Common myeloid progenitor, CD34-positive (primary cell): Measurements from ENCODE around the gene MAGI1.

ENCODE experiments used
- CTCF ChIA-PET: fragments of 350-600 bp; sonication (Branson Sonifier 250); formaldehyde crosslinking; loops from one replicate; lab custom pipeline; 2021; ENCODE audit warnings: antibody characterized with exemption; lab: Charles Lee
- POLR2A ChIA-PET: fragments of 350-600 bp; sonication (Branson Sonifier 250); formaldehyde crosslinking; loops from one replicate; lab custom pipeline; 2021; ENCODE audit warnings: antibody characterized with exemption; lab: Charles Lee
- DNase-seq, 3 donors: peaks; one replicate each; pipeline versions ENCODE4 v3.0.0 to v3.0.0-alpha.2; 2013
- H3K27ac ChIP-seq, 2 experiments: 1 replicate in 1 of 2; 2 replicates in 1 of 2; pipeline ENCODE4 v1.7.0; 2013; ENCODE audit warnings: inconsistent platforms in 2 of 2, low read length in 2 of 2, mild to moderate bottlenecking in 2 of 2, low read depth in 1 of 2, moderate library complexity in 1 of 2; ENCODE audit not compliant: severe bottlenecking in 2 of 2, insufficient read depth in 1 of 2, poor library complexity in 1 of 2
- H3K27me3 ChIP-seq, 5 experiments: replicated peaks in 2 of 5; 1 replicate in 3 of 5; 2 replicates in 2 of 5; pipeline versions ENCODE4 v1.6.1 to v1.7.0; 2013; ENCODE audit warnings: low read length in 4 of 5, mild to moderate bottlenecking in 2 of 5, moderate library complexity in 2 of 5, inconsistent platforms in 1 of 5; ENCODE audit not compliant: insufficient read depth in 5 of 5, control insufficient read depth in 4 of 5
- H3K36me3 ChIP-seq, 4 experiments: 1 replicate in 2 of 4; 2 replicates in 2 of 4; pipeline versions ENCODE4 v1.6.1 to v1.7.0; 2013; ENCODE audit warnings: low read length in 3 of 4, control low read depth in 1 of 4, mild to moderate bottlenecking in 1 of 4; ENCODE audit not compliant: control insufficient read depth in 4 of 4, insufficient read depth in 4 of 4
- H3K4me1 ChIP-seq, 4 experiments: 1 replicate in 3 of 4; 2 replicates in 1 of 4; pipeline versions ENCODE4 v1.6.1 to v1.7.1; 2013; ENCODE audit warnings: low read length in 3 of 4, mild to moderate bottlenecking in 3 of 4, control low read depth in 1 of 4, inconsistent platforms in 1 of 4, moderate library complexity in 1 of 4; ENCODE audit not compliant: control insufficient read depth in 4 of 4, insufficient read depth in 4 of 4; ENCODE audit errors: control extremely low read depth in 1 of 4
- H3K4me3 ChIP-seq, 7 experiments: 1 replicate in 4 of 7; 2 replicates in 3 of 7; pipeline versions ENCODE4 v1.5.1 to v1.7.0; 2013; ENCODE audit warnings: mild to moderate bottlenecking in 7 of 7, low read length in 6 of 7, moderate library complexity in 6 of 7, inconsistent platforms in 2 of 7, low read depth in 2 of 7, control low read depth in 1 of 7; ENCODE audit not compliant: insufficient read depth in 4 of 7, control insufficient read depth in 1 of 7; ENCODE audit errors: extremely low read depth in 1 of 7
- H3K9me3 ChIP-seq, 5 experiments: 1 replicate in 4 of 5; 2 replicates in 1 of 5; pipeline versions ENCODE4 v1.6.1 to v1.7.1; 2013; ENCODE audit warnings: low read length in 4 of 5, mild to moderate bottlenecking in 2 of 5, inconsistent platforms in 1 of 5, low read depth in 1 of 5, moderate library complexity in 1 of 5; ENCODE audit not compliant: control insufficient read depth in 4 of 5, insufficient read depth in 2 of 5; ENCODE audit errors: control extremely low read depth in 1 of 5
- WGBS: methylation state at CpG from one replicate; pipeline ENCODE4 v1.1.5; 2013; ENCODE audit not compliant: insufficient coverage; 5-methylcytosine and 5-hydroxymethylcytosine counted together

MAGI1 gene

GRCh38 chr3:65767551-65767950, 271.2 kb downstream of the MAGI1 start:
- no peaks in the 10 kb centered on the region for H3K4me1 ChIP-seq
- no peak overlapping the region for H3K4me3 ChIP-seq
- no peaks in the 10 kb centered on the region for H3K36me3 ChIP-seq
- POLR2A ChIA-PET, result no interaction called here
- H3K27ac ChIP-seq, result no peak overlapping the region
- no peaks in the 10 kb centered on the region for H3K9me3 ChIP-seq
- H3K27me3 ChIP-seq, result no peaks in the 10 kb centered on the region
- WGBS, result 100% methylated on average over 1 of the region's 1 CpG
- DNase-seq, result no peak
- CTCF ChIA-PET, result no interaction called here

GRCh38 chr3:65762235-65762580, 276.5 kb downstream of the MAGI1 start:
- WGBS, result 87% methylated on average over 3 of the region's 4 CpGs
- H3K4me1 ChIP-seq, result peaks cover 0 to 2% (median 0%) of the 10 kb centered on the region in 4 experiments
- DNase-seq, result no peak
- POLR2A ChIA-PET, result no interaction called here
- H3K27ac ChIP-seq, result no peak overlapping the region
- CTCF ChIA-PET, result no interaction called here
- no peaks in the 10 kb centered on the region for H3K36me3 ChIP-seq
- H3K27me3 ChIP-seq, result no peaks in the 10 kb centered on the region
- no peak overlapping the region for H3K4me3 ChIP-seq
- no peaks in the 10 kb centered on the region for H3K9me3 ChIP-seq

- ChIA-PET CTCF (no interaction called here), POLR2A (no interaction called here)
- Histone ChIP-seq H3K9me3 (no peaks in the 10 kb centered on the region), H3K4me1 (peaks cover 0 to 2% (median 0%) of the 10 kb centered on the region in 4 experiments), H3K36me3 (no peaks in the 10 kb centered on the region), H3K27me3 (no peaks in the 10 kb centered on the region), H3K4me3 (no peak overlapping the region), H3K27ac (no peak overlapping the region)
- no peak for DNase-seq
- WGBS, result 98% methylated on average over 4 of the region's 9 CpGs
Observed at GRCh38 chr3:65761446-65762234, 277.1 kb downstream of the MAGI1 start.

GRCh38 chr3:65758876-65759598, 279.7 kb downstream of the MAGI1 start:
- H3K4me3 ChIP-seq, result peak overlapping the region in 3 of 7 experiments; percentile 1 to 66 (median 25)
- no peaks in the 10 kb centered on the region for H3K36me3 ChIP-seq
- WGBS, result no CpG with 5 or more reads among the region's 3 CpGs
- H3K9me3 ChIP-seq, result no peaks in the 10 kb centered on the region
- no peaks in the 10 kb centered on the region for H3K27me3 ChIP-seq
- ChIA-PET POLR2A (no interaction called here), CTCF (no interaction called here)
- peak in 2 of 3 donors; percentile 13 to 15 for DNase-seq
- H3K27ac ChIP-seq, result no peak overlapping the region
- H3K4me1 ChIP-seq, result peaks cover 0 to 2% (median 0%) of the 10 kb centered on the region in 4 experiments

- Histone ChIP-seq H3K9me3 (no peaks in the 10 kb centered on the region), H3K4me3 (no peak overlapping the region), H3K27ac (no peak overlapping the region), H3K4me1 (peaks cover 0 to 2% (median 0%) of the 10 kb centered on the region in 4 experiments), H3K27me3 (no peaks in the 10 kb centered on the region), H3K36me3 (no peaks in the 10 kb centered on the region)
- WGBS, result 60% methylated on average over 2 of the region's 5 CpGs
- ChIA-PET POLR2A (no interaction called here), CTCF (no interaction called here)
- no peak for DNase-seq
Observed at GRCh38 chr3:65758438-65758837, 280.3 kb downstream of the MAGI1 start.

GRCh38 chr3:65752636-65753035, 286.1 kb downstream of the MAGI1 start:
- no peaks in the 10 kb centered on the region for H3K4me1 ChIP-seq
- CTCF ChIA-PET, result no interaction called here
- H3K4me3 ChIP-seq, result no peak overlapping the region
- 100% methylated on average over 1 of the region's 1 CpG for WGBS
- no peaks in the 10 kb centered on the region for H3K27me3 ChIP-seq
- H3K9me3 ChIP-seq, result no peaks in the 10 kb centered on the region
- POLR2A ChIA-PET, result no interaction called here
- no peak overlapping the region for H3K27ac ChIP-seq
- DNase-seq, result no peak
- no peaks in the 10 kb centered on the region for H3K36me3 ChIP-seq

GRCh38 chr3:65751123-65751700, 287.5 kb downstream of the MAGI1 start:
- Histone ChIP-seq H3K27me3 (no peaks in the 10 kb centered on the region), H3K27ac (no peak overlapping the region), H3K36me3 (no peaks in the 10 kb centered on the region), H3K4me1 (no peaks in the 10 kb centered on the region), H3K4me3 (no peak overlapping the region), H3K9me3 (no peaks in the 10 kb centered on the region)
- CTCF ChIA-PET, result interaction anchor here (0.8 kb wide), 2 partner anchors 9 to 1217 kb away, joined by 3 read pairs; no protein-coding TSS in a partner anchor
- peak in 2 of 3 donors; percentile 5 to 6 for DNase-seq
- POLR2A ChIA-PET, result no interaction called here
- WGBS, result 68% methylated on average over 5 of the region's 5 CpGs
